G401.6 (cell line): ENCODE results near the gene HSD17B13.

Experiments used
- FAIRE-seq: peaks from 2 replicates; lab custom pipeline; 2012; peaks lifted over from hg19 to GRCh38; lab: Jason Lieb, UNC

Gene HSD17B13

DNA sequence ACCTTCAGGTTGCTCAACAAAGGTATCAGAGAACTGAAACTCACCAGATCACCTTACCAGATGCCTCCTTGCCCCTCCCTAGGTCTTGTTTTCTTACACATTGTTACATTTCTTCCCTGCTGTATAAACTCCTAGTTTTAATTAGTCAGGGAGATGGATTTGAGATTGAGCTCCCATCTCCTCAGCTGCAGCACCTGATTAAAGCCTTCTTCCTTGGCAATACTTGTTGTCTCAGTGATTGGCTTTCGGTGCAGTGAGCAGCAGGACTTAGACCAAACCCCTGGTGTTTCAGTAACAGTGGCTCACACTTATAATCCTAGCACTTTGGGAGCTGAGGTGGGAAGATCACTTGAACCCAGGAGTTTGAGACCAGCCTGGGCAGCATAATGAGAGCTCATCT, 59.8 kb downstream of the HSD17B13 start:
- no peak for FAIRE-seq

DNA sequence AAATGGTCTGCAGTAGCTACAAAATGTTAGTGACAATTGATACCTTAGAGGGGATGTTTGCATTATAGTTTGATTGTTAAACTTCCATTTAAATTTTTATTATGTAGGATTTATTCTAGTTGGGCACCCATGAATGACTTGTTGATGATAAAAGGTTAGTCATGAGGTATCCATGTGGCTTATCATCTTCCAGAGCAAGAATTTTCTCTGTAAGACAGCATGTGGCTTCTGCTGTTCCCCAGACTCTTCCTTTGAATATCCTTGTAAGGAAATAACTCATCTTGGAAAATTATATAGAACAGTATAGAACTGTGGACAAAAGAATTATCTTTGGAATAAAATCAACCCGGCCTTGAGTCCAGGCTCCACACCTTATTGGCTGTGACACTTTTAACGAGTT, 62.2 kb downstream of the HSD17B13 start:
- FAIRE-seq: no peak

DNA sequence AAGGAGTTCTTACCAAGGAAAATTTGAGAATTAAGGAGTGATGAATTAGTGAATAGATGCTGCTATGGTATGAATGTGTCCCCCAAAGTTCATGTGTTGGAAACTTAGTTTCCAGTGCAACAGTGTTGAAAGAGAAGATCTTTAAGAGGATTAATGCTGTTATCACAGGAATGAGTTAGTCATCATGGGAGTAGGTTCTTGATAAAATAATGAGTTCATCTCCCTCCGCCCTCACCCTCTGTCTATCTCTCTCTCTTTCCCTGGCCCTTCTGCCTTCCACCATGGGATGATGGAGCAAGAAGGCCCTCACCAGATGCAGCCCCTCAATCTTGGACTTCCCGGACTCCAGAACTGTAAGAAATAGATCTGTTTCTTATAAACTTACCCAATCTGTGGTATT, 64.0 kb downstream of the HSD17B13 start:
- FAIRE-seq: no peak

DNA sequence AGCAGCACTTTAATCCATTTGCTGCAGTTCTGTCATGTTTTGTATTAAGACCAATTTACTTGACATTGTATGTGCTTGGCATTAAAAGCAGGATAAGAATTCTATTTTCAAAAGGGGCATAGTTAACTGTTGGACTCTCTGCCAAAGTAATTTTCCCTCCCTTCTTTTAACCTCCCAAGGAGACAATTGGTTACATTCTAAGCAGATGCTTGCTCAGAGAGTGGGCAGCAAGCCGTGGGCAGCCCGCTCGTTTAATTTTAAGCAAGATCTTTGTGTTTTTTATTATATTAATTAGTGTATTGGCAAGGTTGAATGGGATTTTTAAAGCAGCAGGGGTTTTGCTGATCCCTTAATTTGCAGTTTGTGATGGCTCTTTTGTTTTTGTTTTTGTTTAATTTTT, 65.2 kb downstream of the HSD17B13 start:
- no peak for FAIRE-seq

DNA sequence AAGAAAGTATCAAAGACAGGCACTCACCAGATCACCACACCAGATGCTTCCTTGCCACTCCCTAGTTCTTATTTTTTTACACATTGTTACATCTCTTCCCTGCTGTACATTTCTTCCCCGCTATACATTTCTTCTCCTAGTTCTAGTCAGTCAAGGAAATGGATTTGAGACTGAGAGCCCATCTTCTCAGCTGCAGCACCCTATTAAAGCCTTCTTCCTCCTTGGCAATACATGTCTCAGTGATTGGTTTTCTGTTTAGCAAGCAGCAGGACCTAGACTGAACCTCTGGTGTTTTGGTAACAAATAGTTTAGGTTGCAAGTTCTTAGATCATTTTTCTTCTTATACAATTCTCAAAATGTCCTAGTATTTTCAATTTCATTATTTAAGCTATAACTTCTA, 66.9 kb downstream of the HSD17B13 start:
- FAIRE-seq: no peak
